Endothelial cell of umbilical vein (primary cell): Measurements from ENCODE around the gene BICRA. TPM values are rescaled to one million over a fixed set of nuclear protein-coding genes. Genes with fewer than 3 reads are reported as not detected.

ENCODE experiments used
- BruUV-seq: library from RNA; stranded (reverse); fragments of 400-500 nt; replicated peaks from 2 replicates; lab custom pipeline; 2021; lab: Mats Ljungman, UMichigan
- CTCF ChIA-PET: fragments of 300-600, 350-600 bp; sonication (Branson Sonifier 250); formaldehyde crosslinking; loops from one replicate; lab custom pipeline; 2021; ENCODE audit warnings: antibody characterized with exemption, inconsistent platforms; lab: Charles Lee
- POLR2A ChIA-PET: fragments of 300-600, 350-600 bp; sonication (Branson Sonifier 250); formaldehyde crosslinking; loops from one replicate; lab custom pipeline; 2021; ENCODE audit warnings: antibody characterized with exemption, inconsistent platforms; lab: Charles Lee
- DNase-seq: peaks from one replicate; pipeline ENCODE4 v3.0.0-alpha.2; 2011; ENCODE audit warnings: low read depth, low spot score
- FAIRE-seq: peaks from 2 replicates; lab custom pipeline; 2011; peaks lifted over from hg19 to GRCh38; lab: Jason Lieb, UNC
- H2AFZ ChIP-seq: 2 replicates; pipeline ENCODE4 v1.6.0; 2012; ENCODE audit warnings: low read depth, low read length, control low read depth, inconsistent platforms
- H3K27ac ChIP-seq: 2 replicates; pipeline ENCODE4 v1.5.1; 2011; ENCODE audit warnings: low read depth, mild to moderate bottlenecking, control low read depth, low read length, moderate library complexity; ENCODE audit not compliant: insufficient read depth
- H3K27me3 ChIP-seq, 2 experiments: 2 replicates each; pipeline versions ENCODE4 v1.6.0 to v1.6.1; 2011; ENCODE audit warnings: low read length in 2 of 2, mixed read lengths in 1 of 2; ENCODE audit not compliant: control insufficient read depth in 2 of 2, insufficient read depth in 2 of 2
- H3K36me3 ChIP-seq, 2 experiments: 2 replicates in 1 of 2; 3 replicates in 1 of 2; pipeline ENCODE4 v1.5.1; 2011; ENCODE audit warnings: low read length in 2 of 2, mild to moderate bottlenecking in 1 of 2, moderate library complexity in 1 of 2; ENCODE audit not compliant: control insufficient read depth in 2 of 2, insufficient read depth in 2 of 2; ENCODE audit errors: extremely low read depth in 1 of 2
- H3K4me1 ChIP-seq: 3 replicates; pipeline ENCODE4 v1.5.1; 2011; ENCODE audit warnings: mild to moderate bottlenecking, low read length; ENCODE audit not compliant: control insufficient read depth, insufficient read depth; ENCODE audit errors: extremely low read depth
- H3K4me2 ChIP-seq: 2 replicates; pipeline ENCODE4 v1.6.1; 2011; ENCODE audit warnings: low read length, control low read depth, mixed read lengths; ENCODE audit not compliant: insufficient read depth
- H3K4me3 ChIP-seq, 3 experiments: fragments of 200-600 bp in 1 of 3; sonication (generic), shearing (Covaris generic) in 1 of 3; replicated peaks in 1 of 3; 2 replicates each; pipeline ENCODE4 v1.5.1; 2011 to 2016; ENCODE audit warnings: control low read depth in 3 of 3, low read length in 3 of 3, mild to moderate bottlenecking in 2 of 3, inconsistent platforms in 1 of 3, low read depth in 1 of 3, moderate library complexity in 1 of 3; ENCODE audit not compliant: insufficient read depth in 1 of 3
- H3K79me2 ChIP-seq: 2 replicates; pipeline ENCODE4 v1.6.0; 2012; ENCODE audit warnings: low read length, inconsistent platforms; ENCODE audit not compliant: control insufficient read depth, insufficient read depth
- H3K9ac ChIP-seq: replicated peaks from 2 replicates; pipeline ENCODE3; 2011; ENCODE audit warnings: low read length, control low read depth; ENCODE audit not compliant: insufficient read depth; ENCODE audit errors: extremely low read depth
- H3K9me1 ChIP-seq: replicated peaks from 3 replicates; pipeline ENCODE4 v1.6.0; 2011; ENCODE audit warnings: mild to moderate bottlenecking, low read length; ENCODE audit not compliant: control insufficient read depth, insufficient read depth; ENCODE audit errors: extremely low read depth
- H3K9me3 ChIP-seq: replicated peaks from 2 replicates; pipeline ENCODE4 v1.5.1; 2012; ENCODE audit warnings: low read length, inconsistent platforms; ENCODE audit not compliant: control insufficient read depth, insufficient read depth
- H4K20me1 ChIP-seq: replicated peaks from 2 replicates; pipeline ENCODE3; 2011; ENCODE audit warnings: mild to moderate bottlenecking, low read length; ENCODE audit not compliant: control insufficient read depth, insufficient read depth; ENCODE audit errors: extremely low read depth
- EZH2 ChIP-seq: IDR thresholded peaks from 2 replicates; pipeline ENCODE4 v1.6.1; 2012; ENCODE audit warnings: borderline replicate concordance, low read depth, mild to moderate bottlenecking, moderate library complexity, low read length, inconsistent platforms; ENCODE audit not compliant: severe bottlenecking
- FOS ChIP-seq: IDR thresholded peaks from 2 replicates; pipeline ENCODE4 v1.6.1; 2011; ENCODE audit warnings: mild to moderate bottlenecking, low read length, moderate library complexity, borderline replicate concordance; ENCODE audit not compliant: insufficient read depth
- GATA2 ChIP-seq: IDR thresholded peaks from 2 replicates; pipeline ENCODE4 v1.7.0; 2011; ENCODE audit warnings: low read depth, mild to moderate bottlenecking, moderate library complexity, mixed read lengths, low read length; ENCODE audit not compliant: insufficient read length, insufficient read depth
- JUN ChIP-seq: IDR thresholded peaks from 2 replicates; pipeline ENCODE4 v1.6.1; 2011; ENCODE audit warnings: borderline replicate concordance, low read depth; ENCODE audit not compliant: insufficient read length, insufficient read depth
- MAX ChIP-seq: IDR thresholded peaks from 2 replicates; pipeline ENCODE4 v1.6.1; 2011; ENCODE audit not compliant: insufficient read depth, insufficient read length
- MYC ChIP-seq: IDR thresholded peaks from one replicate; pipeline ENCODE4 v1.6.1; 2011; ENCODE audit warnings: mild to moderate bottlenecking, low read depth, low read length
- POLR2A ChIP-seq: IDR thresholded peaks from 2 replicates; pipeline ENCODE4 v1.6.1; 2012; ENCODE audit warnings: low read depth, mild to moderate bottlenecking, control low read depth, low read length
- POLR2AphosphoS5 ChIP-seq: IDR thresholded peaks from 2 replicates; pipeline ENCODE4 v1.6.1; 2012; ENCODE audit warnings: low read depth, mild to moderate bottlenecking, control low read depth, low read length, moderate library complexity; ENCODE audit not compliant: insufficient read depth
- dilution Hi-C: fragments of 300-500 bp; cut with MboI; formaldehyde crosslinking; loops from one replicate; pipeline ENCODE4 v1.15.0; 2019; ENCODE audit warnings: low sequenced_read_pairs; ENCODE audit not compliant: extremely low pct_ligation_motif_present
- intact Hi-C: fragments of 100-400 bp; cut with micrococcal nuclease; formaldehyde crosslinking; loops from one replicate; pipeline ENCODE4 v1.10.0; 2022
- polyA plus RNA-seq, 4 experiments: library from polyadenylated mRNA; depleted of rRNA in 3 of 4; stranded (reverse) in 3 of 4; unstranded in 1 of 4; fragments of >200 nt; gene quantifications; 2 replicates each; pipeline versions ENCODE4 v1.2.1 to v1.2.3, GENCODE V29; 2011 to 2012; ENCODE audit warnings: missing spikeins in 1 of 4
- total RNA-seq: library from RNA; stranded (reverse); gene quantifications from 2 replicates; pipeline ENCODE4 v1.2.3, GENCODE V29; 2021
- TF ChIP-seq, protein P1 (sequence below), 2 donors: IDR thresholded peaks; 1 replicate in 1 of 2; 2 replicates in 1 of 2; pipeline ENCODE4 v1.5.1; 2011; ENCODE audit warnings: low read length in 2 of 2, mild to moderate bottlenecking in 2 of 2, moderate library complexity in 2 of 2, control low read depth in 1 of 2, inconsistent platforms in 1 of 2, low read depth in 1 of 2; ENCODE audit not compliant: insufficient read depth in 1 of 2; ENCODE audit errors: extremely low read depth in 1 of 2

BICRA gene
- total and polyA plus RNA-seq, 2 donors (not counting 3 experiments of a cell fraction or from before 2014, with no cell fraction given) = 3.8 to 20.5 TPM

- Histone ChIP-seq H3K79me2 (no peaks in the 10 kb centered on the region), H3K36me3 (peaks cover 2 to 27% of the 10 kb centered on the region in 2 experiments), H3K9me1 (no peaks in the 10 kb centered on the region), H2AFZ (no peak overlapping the region), H4K20me1 (no peaks in the 10 kb centered on the region), H3K9ac (no peak overlapping the region), H3K9me3 (no peaks in the 10 kb centered on the region), H3K4me3 (no peak overlapping the region), H3K4me2 (no peak overlapping the region), H3K27me3 (no peaks in the 10 kb centered on the region), H3K27ac (no peak overlapping the region), H3K4me1 (no peaks in the 10 kb centered on the region)
- dilution Hi-C loops (no loop called here), intact Hi-C loops (no loop called here)
- no peak for DNase-seq
- CTCF ChIA-PET = interaction anchor here (1.0 kb wide), 1 partner anchor 170 kb away, joined by 3 read pairs; no protein-coding TSS in a partner anchor
- no peak for TF ChIP-seq JUN
- TF ChIP-seq MAX = no peak
- TF ChIP-seq FOS = no peak
- TF ChIP-seq POLR2AphosphoS5 = no peak
- TF ChIP-seq MYC = no peak
- no peak for TF ChIP-seq POLR2A
- TF ChIP-seq, protein P1, sequence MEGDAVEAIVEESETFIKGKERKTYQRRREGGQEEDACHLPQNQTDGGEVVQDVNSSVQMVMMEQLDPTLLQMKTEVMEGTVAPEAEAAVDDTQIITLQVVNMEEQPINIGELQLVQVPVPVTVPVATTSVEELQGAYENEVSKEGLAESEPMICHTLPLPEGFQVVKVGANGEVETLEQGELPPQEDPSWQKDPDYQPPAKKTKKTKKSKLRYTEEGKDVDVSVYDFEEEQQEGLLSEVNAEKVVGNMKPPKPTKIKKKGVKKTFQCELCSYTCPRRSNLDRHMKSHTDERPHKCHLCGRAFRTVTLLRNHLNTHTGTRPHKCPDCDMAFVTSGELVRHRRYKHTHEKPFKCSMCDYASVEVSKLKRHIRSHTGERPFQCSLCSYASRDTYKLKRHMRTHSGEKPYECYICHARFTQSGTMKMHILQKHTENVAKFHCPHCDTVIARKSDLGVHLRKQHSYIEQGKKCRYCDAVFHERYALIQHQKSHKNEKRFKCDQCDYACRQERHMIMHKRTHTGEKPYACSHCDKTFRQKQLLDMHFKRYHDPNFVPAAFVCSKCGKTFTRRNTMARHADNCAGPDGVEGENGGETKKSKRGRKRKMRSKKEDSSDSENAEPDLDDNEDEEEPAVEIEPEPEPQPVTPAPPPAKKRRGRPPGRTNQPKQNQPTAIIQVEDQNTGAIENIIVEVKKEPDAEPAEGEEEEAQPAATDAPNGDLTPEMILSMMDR (IDR thresholded peaks at IDR 0.05; ENCODE audit: extremely low read depth in 1 of 2, insufficient read depth in 1 of 2, low read depth in 1 of 2, low read length in 2 of 2) = no peak
- TF ChIP-seq EZH2 = no peak
- TF ChIP-seq GATA2 = no peak
- no peak for FAIRE-seq
- POLR2A ChIA-PET = no interaction called here
- no TSS peak for BruUV-seq
These were observed 72.5 kb downstream of the BICRA start for GRCh38 chr19:47681388-47681787.
